H1 (cell line): ENCODE results near the gene NPC2. TPM values are rescaled to one million over a fixed set of nuclear protein-coding genes. Genes with fewer than 3 reads are reported as not detected.

Experiments
- EP300 ChIP-seq, 2 experiments: IDR thresholded peaks; 1 replicate in 1 of 2; 2 replicates in 1 of 2; pipeline ENCODE4 v1.6.1; 2011 to 2012; ENCODE audit warnings: low read depth in 2 of 2, low read length in 2 of 2, mild to moderate bottlenecking in 2 of 2, borderline replicate concordance in 1 of 2, inconsistent platforms in 1 of 2, moderate library complexity in 1 of 2
- JUND ChIP-seq: IDR thresholded peaks from 2 replicates; pipeline ENCODE4 v1.6.1; 2011; ENCODE audit warnings: mild to moderate bottlenecking, improper control_type of control experiment, low read length
- POLR2AphosphoS5 ChIP-seq: IDR thresholded peaks from 2 replicates; pipeline ENCODE4 v1.6.1; 2011; ENCODE audit warnings: low read depth, low read length
- polyA plus RNA-seq, 7 experiments: library from polyadenylated mRNA; depleted of rRNA in 3 of 7; stranded (reverse) in 5 of 7; unstranded in 2 of 7; fragments of >200 nt in 5 of 7; fragments of 200-250 nt in 2 of 7; gene quantifications; 1 replicate in 5 of 7; 2 replicates in 1 of 7; 4 replicates in 1 of 7; pipeline versions ENCODE4 v1.2.1 to v1.2.3, GENCODE V29; 2011 to 2013; ENCODE audit warnings: missing spikeins in 2 of 7, mixed read lengths in 2 of 7
- total RNA-seq: library from RNA; stranded (reverse); fragmentation: NEBNext Ultra II Directional; extraction: Animal tissue kit (Norgen Biotek cat#: 25700); gene quantifications from 2 replicates; pipeline ENCODE4 v1.2.1, GENCODE V29; 2021

NPC2 gene
- total and polyA plus RNA-seq, 2 of the 8 experiments (the other 6 are each of a cell fraction or from before 2014, with no cell fraction given), result 178 to 258 TPM

- no peak for TF ChIP-seq POLR2AphosphoS5
- TF ChIP-seq EP300 (IDR thresholded peaks at IDR 0.05; ENCODE audit: borderline replicate concordance in 1 of 2, low read depth in 2 of 2, low read length in 2 of 2), result no peak
- no peak for TF ChIP-seq JUND
These were observed 2.6 kb downstream of the NPC2 start (continued) for GRCh38 chr14:74490486-74490885.
